GM12801 (cell line): Measurements from ENCODE around the gene GFRAL.

ENCODE experiments used
- CTCF ChIP-seq: IDR thresholded peaks from one replicate; pipeline ENCODE4 v1.5.1; 2011; ENCODE audit warnings: control low read depth; ENCODE audit not compliant: insufficient read length; ENCODE audit errors: extremely low read depth

Gene GFRAL

GRCh38 chr6:55299286-55299985 is 27.8 kb upstream of the GFRAL start:
- no peak for TF ChIP-seq CTCF

DNA sequence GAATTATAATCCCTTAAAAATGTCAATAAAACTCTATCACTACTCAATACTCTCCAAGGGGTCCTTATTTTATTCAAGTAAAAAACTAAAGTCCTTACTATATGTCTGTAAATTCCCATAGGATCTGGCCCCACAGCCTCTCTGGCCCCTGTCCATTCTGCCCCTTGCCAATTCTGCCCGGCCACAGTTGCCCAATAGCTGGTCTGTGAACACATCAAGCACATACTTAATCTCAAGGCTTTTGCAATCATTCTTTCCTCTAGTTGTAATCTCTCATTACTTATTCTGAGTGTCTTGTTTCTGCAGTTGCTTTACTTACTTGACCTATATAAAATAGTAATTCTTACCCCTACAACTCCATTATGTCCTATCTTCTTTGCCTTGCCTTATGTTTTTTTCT is 22.5 kb upstream of the GFRAL start:
- TF ChIP-seq CTCF = no peak

DNA sequence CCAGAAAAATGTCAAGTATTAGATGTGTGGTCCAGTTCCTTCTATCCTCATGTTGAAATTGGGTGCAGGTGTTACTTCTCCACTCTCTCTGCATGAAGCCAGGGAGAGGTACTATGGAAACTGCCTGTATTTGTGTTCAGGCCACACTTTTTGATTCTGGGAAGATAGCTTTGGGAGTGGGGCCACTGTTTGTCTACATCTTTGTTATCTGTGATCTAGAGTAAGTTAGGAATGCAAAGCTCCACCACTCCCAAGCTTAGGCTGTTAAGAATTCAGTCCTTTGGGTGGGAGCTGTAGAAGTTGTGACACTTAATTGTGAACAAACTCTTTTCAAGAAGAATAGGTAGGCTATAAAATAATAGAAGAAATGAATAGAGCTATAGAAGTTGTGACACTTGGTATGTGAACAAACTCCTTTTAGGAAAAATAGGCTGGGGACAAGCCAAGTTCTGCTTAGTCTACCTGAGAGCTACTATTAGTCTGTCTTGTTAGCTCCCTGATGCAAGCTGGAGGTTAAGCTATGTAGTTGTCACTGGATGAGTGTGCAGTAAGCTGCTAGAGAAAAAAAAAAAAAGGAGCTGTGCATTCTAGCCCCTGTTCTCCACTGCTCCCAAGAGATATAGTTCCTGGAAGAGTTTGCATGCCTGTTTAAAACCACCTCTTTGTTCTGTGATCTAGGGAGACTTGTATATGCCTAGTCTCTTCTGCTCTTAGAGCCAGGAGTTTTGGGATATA is 7.1 kb upstream of the GFRAL start:
- no peak for TF ChIP-seq CTCF

DNA sequence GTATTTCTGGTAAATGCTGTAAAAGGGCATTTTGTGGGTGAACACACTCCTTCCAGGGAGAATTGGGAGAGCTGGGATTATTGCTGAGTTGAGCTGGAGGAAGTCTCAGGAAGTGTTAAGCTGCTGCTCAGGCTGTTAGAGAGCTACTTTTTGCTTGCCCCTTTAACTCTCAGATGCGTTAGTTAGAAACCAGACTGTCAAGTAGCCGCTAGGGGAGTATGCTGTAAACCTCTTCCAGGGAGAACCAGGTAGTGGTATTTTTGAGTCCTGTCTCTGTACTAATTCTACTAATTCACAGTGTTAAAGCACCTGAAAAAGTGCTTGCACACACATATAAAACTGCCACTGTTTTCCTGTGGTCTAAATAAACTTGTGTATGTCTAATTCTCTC is 6.6 kb upstream of the GFRAL start:
- no peak for TF ChIP-seq CTCF

GRCh38 chr6:55377150-55377549 is 49.9 kb downstream of the GFRAL start:
- TF ChIP-seq CTCF = no peak

DNA sequence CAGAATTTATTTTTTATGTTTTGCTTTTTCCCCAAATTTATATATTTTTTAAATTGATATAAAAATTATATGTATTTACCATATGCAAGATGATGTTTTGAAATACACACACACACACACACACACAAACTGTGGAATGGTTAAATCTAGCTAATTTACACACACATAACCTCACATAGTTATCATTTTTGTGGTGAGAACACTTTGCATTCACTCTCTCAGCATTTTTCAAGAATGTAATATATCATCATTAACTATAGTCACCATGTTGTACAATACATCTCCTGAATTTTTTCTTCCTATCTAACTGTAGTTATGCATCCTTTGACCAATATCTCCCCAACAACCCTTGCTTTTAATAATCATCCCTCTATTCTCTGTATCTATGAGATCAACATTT is 52.2 kb downstream of the GFRAL start:
- TF ChIP-seq CTCF = no peak

- TF ChIP-seq CTCF = no peak
These were observed 52.6 kb downstream of the GFRAL start for GRCh38 chr6:55379895-55380294.
